ENCODE measurements around the gene SBNO1.

GRCh38 chr12:123267335-123267920, 97.2 kb downstream of the SBNO1 start:
- TF ChIP-seq EZH2 (IDR thresholded peaks at IDR 0.05; ENCODE audit: borderline replicate concordance, insufficient read depth, low read depth, low read length, poor library complexity, severe bottlenecking) (no peak), CTCF (IDR thresholded peaks at IDR 0.05) (no peak)
